Endothelial cell (in vitro differentiated cells): Measurements from ENCODE around the gene PSMD13. TPM values are rescaled to one million over a fixed set of nuclear protein-coding genes. Genes with fewer than 3 reads are reported as not detected.
"Not testable (repeated sequence)": the region's sequence is repeated elsewhere in the genome, so short reads cannot be mapped to it uniquely, and the experiment has no call there.

ENCODE experiments used
- DNase-seq: peaks from one replicate; pipeline ENCODE4 v3.0.0; 2021; ENCODE audit warnings: low spot score
- H3K27ac Mint-ChIP-seq: one replicate; pipeline ENCODE4 v1.8.0; 2021; ENCODE audit warnings: mixed read lengths, inconsistent platforms; ENCODE audit not compliant: unreplicated experiment
- H3K27me3 Mint-ChIP-seq: one replicate; pipeline ENCODE4 v1.8.0; 2021; ENCODE audit warnings: mild to moderate bottlenecking, moderate library complexity, mixed read lengths, inconsistent platforms; ENCODE audit not compliant: unreplicated experiment
- H3K36me3 Mint-ChIP-seq: one replicate; pipeline ENCODE4 v1.8.0; 2021; ENCODE audit warnings: mild to moderate bottlenecking, low read depth, mixed read lengths, inconsistent platforms; ENCODE audit not compliant: unreplicated experiment
- H3K4me1 Mint-ChIP-seq: one replicate; pipeline ENCODE4 v1.8.0; 2021; ENCODE audit warnings: mild to moderate bottlenecking, mixed read lengths, inconsistent platforms; ENCODE audit not compliant: unreplicated experiment
- H3K4me3 Mint-ChIP-seq: one replicate; pipeline ENCODE4 v1.8.0; 2021; ENCODE audit warnings: mild to moderate bottlenecking, mixed read lengths, inconsistent platforms; ENCODE audit not compliant: unreplicated experiment
- H3K9me3 Mint-ChIP-seq: one replicate; pipeline ENCODE4 v1.8.0; 2021; ENCODE audit warnings: mixed read lengths, inconsistent platforms; ENCODE audit not compliant: unreplicated experiment
- CTCF ChIP-seq: fragments of 200-600 bp; sonication (generic); IDR thresholded peaks from one replicate; pipeline ENCODE4 v1.5.0; 2021; ENCODE audit warnings: antibody characterized with exemption; ENCODE audit not compliant: unreplicated experiment
- total RNA-seq: library from RNA; stranded (reverse); fragmentation: NEBNext Ultra II Directional; extraction: Animal tissue kit (Norgen Biotek cat#: 25700); gene quantifications from one replicate; pipeline ENCODE4 v1.2.1, GENCODE V29; 2021; ENCODE audit not compliant: unreplicated experiment

Gene PSMD13
- total RNA-seq, 1 donor from 2014 or later, result 189 TPM

- H3K27me3 Mint-ChIP-seq, result peaks cover 31% of the 10 kb centered on the region
- H3K4me1 Mint-ChIP-seq, result no peaks in the 10 kb centered on the region
- peaks cover 5% of the 10 kb centered on the region for H3K36me3 Mint-ChIP-seq
- H3K9me3 Mint-ChIP-seq, result peaks cover 4% of the 10 kb centered on the region
- H3K27ac Mint-ChIP-seq, result no peak overlapping the region
- no peak overlapping the region for H3K4me3 Mint-ChIP-seq
- TF ChIP-seq CTCF, result no peak
- DNase-seq, result no peak
These were observed 47.6 kb downstream of the PSMD13 start for GRCh38 chr11:284105-285020.

GRCh38 chr11:285021-285893 lies 48.5 kb downstream of the PSMD13 start:
- Mint-ChIP-seq H3K27me3 (peaks cover 33% of the 10 kb centered on the region), H3K4me3 (no peak overlapping the region), H3K27ac (no peak overlapping the region), H3K36me3 (peaks cover 5% of the 10 kb centered on the region), H3K4me1 (no peaks in the 10 kb centered on the region), H3K9me3 (peaks cover 4% of the 10 kb centered on the region)
- no peak for DNase-seq
- no peak for TF ChIP-seq CTCF

- Mint-ChIP-seq H3K4me3 (no peak overlapping the region), H3K36me3 (peaks cover 5% of the 10 kb centered on the region), H3K4me1 (no peaks in the 10 kb centered on the region), H3K27ac (no peak overlapping the region), H3K27me3 (peaks cover 31% of the 10 kb centered on the region), H3K9me3 (peaks cover 4% of the 10 kb centered on the region)
- no peak for DNase-seq
- TF ChIP-seq CTCF, result no peak
These were observed 49.1 kb downstream of the PSMD13 start for GRCh38 chr11:285894-286220.

GRCh38 chr11:286977-287820 lies 50.4 kb downstream of the PSMD13 start:
- H3K27ac Mint-ChIP-seq, DNase-seq, H3K9me3 Mint-ChIP-seq, H3K36me3 Mint-ChIP-seq, H3K4me1 Mint-ChIP-seq: not testable (repeated sequence)
- H3K27me3 Mint-ChIP-seq, result peaks cover 22% of the 10 kb centered on the region
- peak overlapping the region; percentile 39 for H3K4me3 Mint-ChIP-seq
